ENCODE measurements around the gene POMGNT2.

- TF ChIP-seq CTCF (conservative IDR thresholded peaks at IDR 0.05 in 1 of 2, IDR thresholded peaks at IDR 0.05 in 1 of 2; ENCODE audit: low read depth in 1 of 2, low read length in 2 of 2) = no peak
- no peak for TF ChIP-seq EZH2 (IDR thresholded peaks at IDR 0.05; ENCODE audit: low read length, missing control alignments)
Measured at GRCh38 chr3:43062040-43062563, 43.8 kb downstream of the POMGNT2 start.

Measured in fibroblast of lung (primary cell).